Caco-2 (cell line): ENCODE measurements around the gene CCNA2. TPM values are rescaled to one million over a fixed set of nuclear protein-coding genes. Genes with fewer than 3 reads are reported as not detected.

ENCODE experiments used
- BruUV-seq: library from RNA; stranded (reverse); fragments of 400-500 nt; replicated peaks from 2 replicates; lab custom pipeline; 2021; lab: Mats Ljungman, UMichigan
- CTCF ChIA-PET: fragments of 300-600 bp; sonication (Branson Sonifier 250); formaldehyde crosslinking; loops from one replicate; lab custom pipeline; 2022; ENCODE audit warnings: antibody characterized with exemption; lab: Charles Lee
- POLR2A ChIA-PET: fragments of 300-600 bp; sonication (Branson Sonifier 250); formaldehyde crosslinking; loops from one replicate; lab custom pipeline; 2022; ENCODE audit warnings: antibody characterized with exemption; lab: Charles Lee
- DNase-seq, 2 experiments: peaks; one replicate each; pipeline versions ENCODE4 v3.0.0 to v3.0.0-alpha.2; 2020 to 2022
- H3K27me3 ChIP-seq: replicated peaks from 2 replicates; pipeline ENCODE4 v1.6.0; 2011; ENCODE audit warnings: low read length; ENCODE audit not compliant: control insufficient read depth, insufficient read depth
- H3K36me3 ChIP-seq: 2 replicates; pipeline ENCODE4 v1.5.1; 2011; ENCODE audit warnings: low read length; ENCODE audit not compliant: control insufficient read depth, insufficient read depth
- H3K4me1 ChIP-seq: fragments of 250-450 bp; sonication (Bioruptor Pico); 2 replicates; pipeline ENCODE4 v1.5.1; 2020; ENCODE audit warnings: mild to moderate bottlenecking
- H3K4me3 ChIP-seq: 2 replicates; pipeline ENCODE4 v1.5.1; 2011; ENCODE audit warnings: low read depth, mild to moderate bottlenecking, control low read depth, low read length
- H3K9me3 ChIP-seq: fragments of 250-450 bp; sonication (Bioruptor Pico); 2 replicates; pipeline ENCODE4 v1.5.1; 2020; ENCODE audit warnings: mild to moderate bottlenecking, moderate library complexity
- H3K27ac Mint-ChIP-seq: one replicate; pipeline ENCODE4 v1.8.0; 2022; ENCODE audit warnings: mixed read lengths; ENCODE audit not compliant: unreplicated experiment
- H3K27me3 Mint-ChIP-seq: one replicate; pipeline ENCODE4 v1.8.0; 2022; ENCODE audit warnings: mixed read lengths; ENCODE audit not compliant: insufficient read depth, unreplicated experiment
- H3K36me3 Mint-ChIP-seq: one replicate; pipeline ENCODE4 v1.8.0; 2022; ENCODE audit warnings: mild to moderate bottlenecking, mixed read lengths; ENCODE audit not compliant: insufficient read depth, unreplicated experiment
- H3K4me1 Mint-ChIP-seq: one replicate; pipeline ENCODE4 v1.8.0; 2022; ENCODE audit warnings: low read depth, mixed read lengths; ENCODE audit not compliant: unreplicated experiment
- H3K4me3 Mint-ChIP-seq: one replicate; pipeline ENCODE4 v1.8.0; 2022; ENCODE audit warnings: mild to moderate bottlenecking, moderate library complexity, mixed read lengths; ENCODE audit not compliant: unreplicated experiment
- H3K9me3 Mint-ChIP-seq: one replicate; pipeline ENCODE4 v1.8.0; 2022; ENCODE audit warnings: mixed read lengths; ENCODE audit not compliant: unreplicated experiment
- intact Hi-C: fragments of 100-400 bp; cut with micrococcal nuclease; formaldehyde crosslinking; loops from one replicate; pipeline ENCODE4 v1.10.0; 2022; ENCODE audit not compliant: unreplicated experiment
- total RNA-seq: library from RNA; stranded (reverse); gene quantifications from 2 replicates; pipeline ENCODE4 v1.2.3, GENCODE V29; 2022
- TF ChIP-seq, protein P1 (sequence below), 2 experiments: fragments of 200-600 bp in 1 of 2; IDR thresholded peaks; 1 replicate in 1 of 2; 2 replicates in 1 of 2; pipeline versions ENCODE4 v1.5.1 to v1.8.0; 2011 to 2022; ENCODE audit warnings: antibody characterized with exemption in 1 of 2, control low read depth in 1 of 2, inconsistent platforms in 1 of 2, low read depth in 1 of 2, low read length in 1 of 2, mild to moderate bottlenecking in 1 of 2, moderate library complexity in 1 of 2; ENCODE audit not compliant: insufficient read depth in 1 of 2, severe bottlenecking in 1 of 2, unreplicated experiment in 1 of 2

The CCNA2 gene
- total RNA-seq, 1 experiment from 2014 or later = 97.9 TPM

DNA sequence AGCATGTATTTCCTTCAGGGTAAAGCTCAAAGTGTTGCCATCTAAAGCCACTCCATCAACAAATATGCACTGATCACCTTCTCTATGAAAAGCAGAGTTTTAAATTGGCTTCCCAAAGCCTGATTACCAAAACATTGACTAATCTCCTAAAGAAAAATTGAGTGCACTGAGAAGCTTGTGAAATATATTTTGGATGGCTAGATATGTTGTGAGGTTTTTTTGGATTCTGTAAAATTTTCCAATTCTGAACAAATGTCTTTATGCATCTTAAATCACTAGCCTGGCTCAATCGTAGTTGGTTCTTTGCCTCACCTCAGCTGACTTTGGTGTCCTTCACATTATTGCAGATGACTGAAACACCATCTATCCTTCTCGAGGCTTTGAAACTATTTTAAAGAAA, 37.5 kb downstream of the CCNA2 start:
- Mint-ChIP-seq H3K4me3 (no peak overlapping the region), H3K27ac (no peak overlapping the region), H3K4me1 (no peaks in the 10 kb centered on the region), H3K27me3 (peaks cover 13% of the 10 kb centered on the region), H3K9me3 (no peaks in the 10 kb centered on the region), H3K36me3 (no peaks in the 10 kb centered on the region)
- H3K9me3 ChIP-seq = no peaks in the 10 kb centered on the region
- no peaks in the 10 kb centered on the region for H3K27me3 ChIP-seq
- BruUV-seq = no TSS peak
- ChIA-PET CTCF (no interaction called here), POLR2A (no interaction called here)
- TF ChIP-seq, protein P1, sequence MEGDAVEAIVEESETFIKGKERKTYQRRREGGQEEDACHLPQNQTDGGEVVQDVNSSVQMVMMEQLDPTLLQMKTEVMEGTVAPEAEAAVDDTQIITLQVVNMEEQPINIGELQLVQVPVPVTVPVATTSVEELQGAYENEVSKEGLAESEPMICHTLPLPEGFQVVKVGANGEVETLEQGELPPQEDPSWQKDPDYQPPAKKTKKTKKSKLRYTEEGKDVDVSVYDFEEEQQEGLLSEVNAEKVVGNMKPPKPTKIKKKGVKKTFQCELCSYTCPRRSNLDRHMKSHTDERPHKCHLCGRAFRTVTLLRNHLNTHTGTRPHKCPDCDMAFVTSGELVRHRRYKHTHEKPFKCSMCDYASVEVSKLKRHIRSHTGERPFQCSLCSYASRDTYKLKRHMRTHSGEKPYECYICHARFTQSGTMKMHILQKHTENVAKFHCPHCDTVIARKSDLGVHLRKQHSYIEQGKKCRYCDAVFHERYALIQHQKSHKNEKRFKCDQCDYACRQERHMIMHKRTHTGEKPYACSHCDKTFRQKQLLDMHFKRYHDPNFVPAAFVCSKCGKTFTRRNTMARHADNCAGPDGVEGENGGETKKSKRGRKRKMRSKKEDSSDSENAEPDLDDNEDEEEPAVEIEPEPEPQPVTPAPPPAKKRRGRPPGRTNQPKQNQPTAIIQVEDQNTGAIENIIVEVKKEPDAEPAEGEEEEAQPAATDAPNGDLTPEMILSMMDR (IDR thresholded peaks at IDR 0.05; ENCODE audit: insufficient read depth in 1 of 2, low read depth in 1 of 2, low read length in 1 of 2, severe bottlenecking in 1 of 2, unreplicated experiment in 1 of 2) = no peak
- no peak for DNase-seq
- peaks cover 5% of the 10 kb centered on the region; the same call in 1 of the 2 replicates for H3K4me1 ChIP-seq
- H3K36me3 ChIP-seq = no peaks in the 10 kb centered on the region
- intact Hi-C loops = no loop called here
- H3K4me3 ChIP-seq = no peak overlapping the region

DNA sequence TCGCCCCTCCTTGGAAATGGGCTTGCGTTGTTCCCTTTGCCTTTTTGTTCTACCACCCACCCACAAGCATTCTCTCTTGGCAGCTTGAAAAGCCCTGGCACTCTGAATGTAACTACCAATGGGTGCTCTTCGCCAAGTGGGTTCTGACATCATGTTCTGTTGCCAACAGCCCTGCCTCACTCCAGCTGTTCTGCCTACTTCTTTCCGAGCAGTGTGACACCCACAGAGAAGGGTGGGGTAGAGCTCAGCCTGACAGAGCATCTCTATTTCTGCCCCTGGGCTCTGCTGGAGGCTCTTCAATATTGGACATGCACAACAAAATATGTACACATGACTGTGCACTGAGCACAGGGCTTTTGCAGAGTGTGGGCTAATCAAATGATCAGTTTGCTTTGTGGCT, 38.2 kb downstream of the CCNA2 start:
- CTCF ChIA-PET = no interaction called here
- H3K4me1 ChIP-seq = peaks cover under 1% of the 10 kb centered on the region; the same call in 1 of the 2 replicates
- Mint-ChIP-seq H3K9me3 (no peaks in the 10 kb centered on the region), H3K27ac (no peak overlapping the region), H3K4me3 (no peak overlapping the region), H3K36me3 (no peaks in the 10 kb centered on the region), H3K27me3 (peaks cover 15% of the 10 kb centered on the region), H3K4me1 (no peaks in the 10 kb centered on the region)
- POLR2A ChIA-PET = no interaction called here
- no peak for DNase-seq
- BruUV-seq = no TSS peak
- no peaks in the 10 kb centered on the region for H3K36me3 ChIP-seq
- intact Hi-C loops = no loop called here
- no peaks in the 10 kb centered on the region for H3K9me3 ChIP-seq
- no peak overlapping the region for H3K4me3 ChIP-seq
- TF ChIP-seq, protein P1 (IDR thresholded peaks at IDR 0.05; ENCODE audit: insufficient read depth in 1 of 2, low read depth in 1 of 2, low read length in 1 of 2, severe bottlenecking in 1 of 2, unreplicated experiment in 1 of 2) = no peak
- no peaks in the 10 kb centered on the region for H3K27me3 ChIP-seq

DNA sequence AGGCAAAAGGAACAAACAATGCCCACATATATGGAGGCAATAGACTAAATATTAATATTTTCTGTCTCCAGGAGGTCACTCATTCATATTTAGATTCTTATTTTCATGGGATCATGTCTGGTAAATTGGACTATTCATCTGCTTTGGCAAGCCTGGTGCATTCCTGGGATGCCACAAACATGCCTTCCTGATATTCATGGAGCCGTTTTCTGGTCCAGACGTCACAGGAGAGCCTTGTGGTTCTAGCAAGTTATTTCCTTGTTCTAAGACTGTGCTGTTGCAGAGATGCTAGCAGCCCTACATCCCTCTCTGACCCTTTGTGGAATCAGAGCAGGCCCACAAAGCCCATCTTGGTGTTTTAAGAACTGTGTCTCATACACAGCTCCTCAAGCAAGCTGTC, 38.7 kb downstream of the CCNA2 start:
- Histone ChIP-seq H3K4me3 (no peak overlapping the region), H3K4me1 (no peaks in the 10 kb centered on the region), H3K9me3 (no peaks in the 10 kb centered on the region), H3K27me3 (no peaks in the 10 kb centered on the region), H3K36me3 (no peaks in the 10 kb centered on the region)
- no peaks in the 10 kb centered on the region for H3K9me3 Mint-ChIP-seq
- BruUV-seq = no TSS peak
- intact Hi-C loops = no loop called here
- no peak overlapping the region for H3K4me3 Mint-ChIP-seq
- ChIA-PET CTCF (no interaction called here), POLR2A (no interaction called here)
- TF ChIP-seq, protein P1 (IDR thresholded peaks at IDR 0.05; ENCODE audit: insufficient read depth in 1 of 2, low read depth in 1 of 2, low read length in 1 of 2, severe bottlenecking in 1 of 2, unreplicated experiment in 1 of 2) = no peak
- H3K27ac Mint-ChIP-seq = no peak overlapping the region
- peaks cover 16% of the 10 kb centered on the region for H3K27me3 Mint-ChIP-seq
- H3K36me3 Mint-ChIP-seq = no peaks in the 10 kb centered on the region
- DNase-seq = no peak
- no peaks in the 10 kb centered on the region for H3K4me1 Mint-ChIP-seq
